Neural cell (in vitro differentiated cells): Measurements from ENCODE around the gene NMNAT3.
"Not testable (repeated sequence)": the region's sequence is repeated elsewhere in the genome, so short reads cannot be mapped to it uniquely, and the experiment has no call there.

Experiments used
- CTCF ChIP-seq: fragments of 450-650 bp; IDR thresholded peaks from 2 replicates; pipeline ENCODE4 v1.5.1; 2014; ENCODE audit warnings: antibody characterized with exemption, mild to moderate bottlenecking, moderate library complexity; ENCODE audit not compliant: poor library complexity, severe bottlenecking
- EP300 ChIP-seq: fragments of 450-650 bp; conservative IDR thresholded peaks from 2 replicates; pipeline ENCODE4 v1.6.1; 2014; ENCODE audit warnings: antibody characterized with exemption, mild to moderate bottlenecking, moderate library complexity; ENCODE audit not compliant: poor library complexity, severe bottlenecking
- EZH2 ChIP-seq: fragments of 200-600, 300-800 bp; shearing (Covaris generic), sonication (generic); IDR thresholded peaks from 2 replicates; pipeline ENCODE4 v1.6.1; 2014; ENCODE audit warnings: antibody characterized with exemption, low read length, borderline replicate concordance, mild to moderate bottlenecking; ENCODE audit not compliant: insufficient read depth, poor library complexity, severe bottlenecking
- MXI1 ChIP-seq: fragments of 450-650 bp; conservative IDR thresholded peaks from 2 replicates; pipeline ENCODE4 v1.6.1; 2014; ENCODE audit warnings: antibody characterized with exemption, mild to moderate bottlenecking; ENCODE audit not compliant: poor library complexity, severe bottlenecking
- POLR2AphosphoS5 ChIP-seq: IDR thresholded peaks from 2 replicates; pipeline ENCODE4 v1.6.1; 2012
- RAD21 ChIP-seq: fragments of 450-650 bp; conservative IDR thresholded peaks from 2 replicates; pipeline ENCODE4 v1.6.1; 2014; ENCODE audit warnings: antibody characterized with exemption, mild to moderate bottlenecking, moderate library complexity
- TAF1 ChIP-seq: IDR thresholded peaks from 2 replicates; pipeline ENCODE4 v1.6.1; 2012; ENCODE audit warnings: low read depth
- TF ChIP-seq, protein P1 (sequence below): IDR thresholded peaks from 2 replicates; pipeline ENCODE4 v1.6.1; 2012; ENCODE audit warnings: borderline replicate concordance

DNA sequence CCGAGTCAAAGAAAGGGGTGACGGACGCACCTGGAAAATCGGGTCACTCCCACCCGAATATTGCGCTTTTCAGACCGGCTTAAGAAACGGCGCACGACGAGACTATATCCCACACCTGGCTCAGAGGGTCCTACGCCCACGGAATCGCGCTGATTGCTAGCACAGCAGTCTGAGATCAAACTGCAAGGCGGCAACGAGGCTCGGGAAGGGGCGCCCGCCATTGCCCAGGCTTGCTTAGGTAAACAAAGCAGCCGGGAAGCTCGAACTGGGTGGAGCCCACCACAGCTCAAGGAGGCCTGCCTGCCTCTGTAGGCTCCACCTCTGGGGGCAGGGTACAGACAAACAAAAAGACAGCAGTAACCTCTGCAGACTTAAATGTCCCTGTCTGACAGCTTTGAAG, 86.6 kb downstream of the NMNAT3 start:
- TF ChIP-seq EP300, EZH2, POLR2AphosphoS5, RAD21, CTCF, MXI1, TAF1: not testable (repeated sequence)
- TF ChIP-seq, protein P1, sequence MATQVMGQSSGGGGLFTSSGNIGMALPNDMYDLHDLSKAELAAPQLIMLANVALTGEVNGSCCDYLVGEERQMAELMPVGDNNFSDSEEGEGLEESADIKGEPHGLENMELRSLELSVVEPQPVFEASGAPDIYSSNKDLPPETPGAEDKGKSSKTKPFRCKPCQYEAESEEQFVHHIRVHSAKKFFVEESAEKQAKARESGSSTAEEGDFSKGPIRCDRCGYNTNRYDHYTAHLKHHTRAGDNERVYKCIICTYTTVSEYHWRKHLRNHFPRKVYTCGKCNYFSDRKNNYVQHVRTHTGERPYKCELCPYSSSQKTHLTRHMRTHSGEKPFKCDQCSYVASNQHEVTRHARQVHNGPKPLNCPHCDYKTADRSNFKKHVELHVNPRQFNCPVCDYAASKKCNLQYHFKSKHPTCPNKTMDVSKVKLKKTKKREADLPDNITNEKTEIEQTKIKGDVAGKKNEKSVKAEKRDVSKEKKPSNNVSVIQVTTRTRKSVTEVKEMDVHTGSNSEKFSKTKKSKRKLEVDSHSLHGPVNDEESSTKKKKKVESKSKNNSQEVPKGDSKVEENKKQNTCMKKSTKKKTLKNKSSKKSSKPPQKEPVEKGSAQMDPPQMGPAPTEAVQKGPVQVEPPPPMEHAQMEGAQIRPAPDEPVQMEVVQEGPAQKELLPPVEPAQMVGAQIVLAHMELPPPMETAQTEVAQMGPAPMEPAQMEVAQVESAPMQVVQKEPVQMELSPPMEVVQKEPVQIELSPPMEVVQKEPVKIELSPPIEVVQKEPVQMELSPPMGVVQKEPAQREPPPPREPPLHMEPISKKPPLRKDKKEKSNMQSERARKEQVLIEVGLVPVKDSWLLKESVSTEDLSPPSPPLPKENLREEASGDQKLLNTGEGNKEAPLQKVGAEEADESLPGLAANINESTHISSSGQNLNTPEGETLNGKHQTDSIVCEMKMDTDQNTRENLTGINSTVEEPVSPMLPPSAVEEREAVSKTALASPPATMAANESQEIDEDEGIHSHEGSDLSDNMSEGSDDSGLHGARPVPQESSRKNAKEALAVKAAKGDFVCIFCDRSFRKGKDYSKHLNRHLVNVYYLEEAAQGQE = not testable (repeated sequence)
